ENCODE data around the gene SFT2D1. TPM values are rescaled to one million over a fixed set of nuclear protein-coding genes. Genes with fewer than 3 reads are reported as not detected.

The SFT2D1 gene
- total RNA-seq, 1 experiment from 2014 or later = 40.2 TPM

GRCh38 chr6:166308769-166309589 is 33.4 kb downstream of the SFT2D1 start:
- H4K20me1 ChIP-seq (ENCODE audit: control insufficient read depth, insufficient read depth, insufficient read length) = no peaks in the 10 kb centered on the region
- H3K4me1 Mint-ChIP-seq = peaks cover 7 to 8% of the 10 kb centered on the region in 2 experiments
- H3K18ac ChIP-seq (ENCODE audit: insufficient read length, low read depth, low read length) = no peak overlapping the region
- no peak overlapping the region for H3K23ac ChIP-seq (ENCODE audit: insufficient read length, low read depth, low read length)
- no peak overlapping the region for H2AFZ ChIP-seq (ENCODE audit: low read length)
- H2BK20ac ChIP-seq (ENCODE audit: low read depth, low read length, poor library complexity, severe bottlenecking) = no peak overlapping the region
- no peaks in the 10 kb centered on the region; a peak in 1 of 7 replicates for H3K36me3 Mint-ChIP-seq (ENCODE audit: insufficient read depth in 1 of 3, low read depth in 3 of 3)
- H2BK5ac ChIP-seq (ENCODE audit: insufficient read length, low read length) = no peak overlapping the region
- no peak overlapping the region for H4K5ac ChIP-seq (ENCODE audit: insufficient read length, low read depth, low read length)
- no peaks in the 10 kb centered on the region for H3K9me3 ChIP-seq (ENCODE audit: control insufficient read depth, low read depth, low read length)
- H3K79me1 ChIP-seq (ENCODE audit: insufficient read depth, low read depth, low read length, poor library complexity, severe bottlenecking) = no peaks in the 10 kb centered on the region
- H3K4ac ChIP-seq (ENCODE audit: low read depth, low read length) = no peak overlapping the region
- H3K79me2 ChIP-seq (ENCODE audit: insufficient read depth, low read length) = no peaks in the 10 kb centered on the region
- H4K8ac ChIP-seq (replicated peaks; ENCODE audit: insufficient read length, low read depth, low read length) = no peak overlapping the region
- H4K91ac ChIP-seq (ENCODE audit: insufficient read length, low read depth, low read length) = no peak overlapping the region
- H3K27ac Mint-ChIP-seq = no peak overlapping the region
- H3T11ph ChIP-seq (ENCODE audit: low read length) = no peak overlapping the region
- peaks cover 29% of the 10 kb centered on the region; the same call in 1 of the 2 replicates for H3K27me3 ChIP-seq (ENCODE audit: insufficient read depth, low read length)
- TF ChIP-seq CTCF (conservative IDR thresholded peaks at IDR 0.05) = no peak
- H3K4me1 ChIP-seq (ENCODE audit: insufficient read depth, low read length) = no peaks in the 10 kb centered on the region; the same call in 1 of the 2 replicates
- H3K27me3 Mint-ChIP-seq (ENCODE audit: low read depth) = peaks cover 66% of the 10 kb centered on the region
- no CpG with 5 or more reads among the region's 11 CpGs for WGBS (ENCODE audit: extremely low coverage, insufficient read length, low lambda C conversion rate)
- peaks cover 0 to 3% of the 10 kb centered on the region in 2 experiments; a peak in 1 of 5 replicates for H3K9me3 Mint-ChIP-seq
- no peak overlapping the region for H3K56ac ChIP-seq (ENCODE audit: insufficient read length, low read depth, low read length)
- no peak overlapping the region for H2BK15ac ChIP-seq (ENCODE audit: low read depth, low read length)
- H2BK12ac ChIP-seq (ENCODE audit: insufficient read length, low read depth, low read length) = no peak overlapping the region
- H3K27ac ChIP-seq (ENCODE audit: insufficient read length, low read depth, low read length) = no peak overlapping the region
- peaks cover 17% of the 10 kb centered on the region for H3K23me2 ChIP-seq (ENCODE audit: insufficient read length, low read depth, low read length, poor library complexity, severe bottlenecking)
- no peak overlapping the region for H3K14ac ChIP-seq (ENCODE audit: insufficient read depth, low read length)
- peak overlapping the region; percentile 75 for H3K4me2 ChIP-seq (ENCODE audit: insufficient read depth, insufficient read length, low read length)
- peak overlapping the region; percentile 42 to 73 for H3K4me3 Mint-ChIP-seq
- H2AK5ac ChIP-seq (ENCODE audit: insufficient read length, low read length) = no peak overlapping the region
- DNase-seq = no peak
- no peak overlapping the region for H3K9ac ChIP-seq (ENCODE audit: extremely low read depth, insufficient read length, low read length)
- no peak overlapping the region for H2BK120ac ChIP-seq (ENCODE audit: low read depth, low read length, poor library complexity, severe bottlenecking)
